HL-60/S4 (cell line): ENCODE results near the gene TNRC6A.
"Not testable (repeated sequence)": the region's sequence is repeated elsewhere in the genome, so short reads cannot be mapped to it uniquely, and the experiment has no call there.

ENCODE experiments used
- in situ Hi-C: fragments of 300-500 bp; cut with MboI; formaldehyde crosslinking; loops from 2 replicates; pipeline ENCODE4 v1.14.3; 2022; ENCODE audit warnings: low sequenced_read_pairs

TNRC6A gene

DNA sequence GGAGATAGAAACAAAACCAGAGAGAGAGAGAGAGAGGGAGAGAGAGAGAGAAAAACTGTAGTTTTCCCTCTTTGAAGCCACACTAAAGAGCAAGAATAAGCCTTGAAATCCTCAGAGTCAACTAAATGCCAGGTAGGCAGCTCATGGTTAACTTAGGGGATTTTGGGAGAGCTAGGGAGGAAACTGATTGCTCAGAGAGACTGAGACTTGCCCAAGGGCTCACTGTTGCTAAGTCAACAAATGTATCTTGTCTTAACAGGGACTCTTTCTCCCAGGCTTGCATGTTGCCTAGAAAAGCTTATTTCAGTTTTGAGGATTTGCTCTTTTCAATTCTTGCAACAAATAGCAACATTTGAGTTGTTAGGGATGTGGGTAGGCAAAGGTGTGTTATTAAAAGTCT, 111.8 kb downstream of the TNRC6A start:
- in situ Hi-C loops, result no loop called here

DNA sequence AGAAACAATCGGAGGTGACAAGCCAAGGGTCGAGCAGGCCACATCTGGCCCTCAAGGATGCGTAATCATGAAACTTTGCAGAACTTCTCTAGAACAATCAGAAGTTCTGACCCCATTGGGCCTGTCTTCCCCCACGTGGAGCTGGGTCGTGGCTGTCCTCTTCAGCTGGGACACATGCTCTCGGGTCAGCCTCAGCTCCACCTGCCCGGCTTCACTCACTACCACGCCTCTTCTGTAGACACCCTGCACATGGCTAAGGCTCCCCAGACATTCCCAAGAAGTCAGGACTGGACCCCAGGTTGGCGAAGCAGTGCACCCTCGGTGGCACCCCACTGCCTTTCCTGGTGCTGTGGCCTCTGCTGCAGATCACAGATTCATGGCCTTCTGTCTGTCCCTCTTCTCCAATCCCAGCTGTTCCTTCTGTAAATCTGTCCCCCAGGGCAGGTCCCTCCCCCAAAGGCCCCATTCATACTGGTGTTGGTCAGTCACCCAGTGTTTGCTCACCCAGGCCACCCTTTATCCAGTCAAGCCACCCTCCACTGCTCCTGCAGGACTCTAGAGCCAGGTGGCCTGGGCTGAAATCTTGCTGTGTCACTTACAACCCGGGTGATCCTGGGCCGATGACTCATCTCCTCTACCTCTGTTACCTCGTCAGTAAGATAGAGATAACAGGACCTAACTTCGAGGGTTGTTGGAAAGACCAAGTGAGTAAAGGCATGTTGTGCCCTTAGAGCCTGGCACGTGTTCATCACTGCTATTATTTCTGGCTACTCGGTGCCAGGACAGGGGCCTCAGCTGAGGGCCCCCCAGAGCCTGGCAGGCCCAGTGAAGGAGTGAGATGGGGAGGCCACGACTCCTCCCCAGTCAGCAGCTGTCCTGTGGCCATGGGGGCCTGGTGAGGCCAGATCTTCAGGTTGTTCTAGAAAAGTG, 114.9 kb downstream of the TNRC6A start:
- in situ Hi-C loops, result no loop called here

DNA sequence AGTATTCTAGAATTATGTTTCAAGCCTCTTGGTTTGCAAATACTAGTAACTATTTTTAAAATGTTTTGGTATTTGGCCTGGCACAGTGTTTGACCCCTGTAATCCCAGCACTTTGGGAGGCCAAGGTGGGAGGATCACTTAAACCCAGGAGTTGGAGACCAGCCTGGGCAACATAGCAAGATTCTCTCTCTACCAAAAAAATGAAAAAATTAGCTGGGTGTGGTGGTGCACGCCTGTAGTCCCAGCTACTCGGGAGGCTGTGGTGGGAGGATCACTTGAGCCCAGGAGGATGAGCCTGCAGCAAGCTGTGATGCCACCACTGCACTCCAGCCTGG, 115.5 kb downstream of the TNRC6A start:
- in situ Hi-C loops, result not testable (repeated sequence)

DNA sequence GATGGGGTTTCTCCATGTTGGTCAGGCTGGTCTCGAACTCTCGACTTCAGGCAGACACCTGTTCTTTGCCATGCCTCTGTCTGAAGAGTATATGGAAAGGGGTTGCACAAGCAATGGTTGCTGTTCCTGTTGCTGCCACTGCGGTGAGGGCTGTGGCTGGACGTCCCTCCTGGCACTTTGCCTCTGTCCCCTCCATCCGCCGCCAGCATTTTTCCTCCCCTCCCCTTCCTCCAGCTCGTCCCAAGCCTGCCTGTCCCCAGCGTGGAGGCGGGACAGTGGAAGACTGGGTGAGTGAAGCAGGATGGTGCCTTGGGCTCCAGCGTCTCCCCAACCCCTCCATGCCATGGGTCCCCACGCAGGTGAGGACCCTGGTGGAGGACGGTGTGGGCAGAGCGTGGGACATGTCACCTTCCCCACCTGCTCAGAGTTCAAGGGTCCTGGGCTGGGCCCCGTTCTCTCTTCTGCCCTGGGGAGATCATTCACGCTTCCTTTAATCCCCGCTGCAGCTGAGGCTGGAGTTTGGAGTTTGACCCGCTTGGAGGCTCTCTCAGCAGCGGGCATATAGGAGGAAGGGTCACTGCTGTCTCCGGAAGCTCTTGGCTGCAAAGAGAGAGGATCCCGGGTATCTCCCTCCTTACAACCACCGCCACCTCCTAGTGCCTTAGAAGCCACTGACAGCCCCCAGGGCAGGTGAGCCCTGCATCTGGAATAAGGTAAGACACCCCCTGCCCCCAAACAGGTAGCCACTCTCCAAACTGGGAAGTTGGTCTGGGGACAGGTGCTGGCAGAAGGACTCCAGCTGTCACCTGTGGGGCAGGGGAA, 116.5 kb downstream of the TNRC6A start, which contains the start of gene SLC5A11:
Gene SLC5A11 (plus strand): TSS at position 238 of the 822 bp plus-strand sequence. CDS start 12,681 bp downstream, outside the sequence.
- in situ Hi-C loops, result no loop called here

DNA sequence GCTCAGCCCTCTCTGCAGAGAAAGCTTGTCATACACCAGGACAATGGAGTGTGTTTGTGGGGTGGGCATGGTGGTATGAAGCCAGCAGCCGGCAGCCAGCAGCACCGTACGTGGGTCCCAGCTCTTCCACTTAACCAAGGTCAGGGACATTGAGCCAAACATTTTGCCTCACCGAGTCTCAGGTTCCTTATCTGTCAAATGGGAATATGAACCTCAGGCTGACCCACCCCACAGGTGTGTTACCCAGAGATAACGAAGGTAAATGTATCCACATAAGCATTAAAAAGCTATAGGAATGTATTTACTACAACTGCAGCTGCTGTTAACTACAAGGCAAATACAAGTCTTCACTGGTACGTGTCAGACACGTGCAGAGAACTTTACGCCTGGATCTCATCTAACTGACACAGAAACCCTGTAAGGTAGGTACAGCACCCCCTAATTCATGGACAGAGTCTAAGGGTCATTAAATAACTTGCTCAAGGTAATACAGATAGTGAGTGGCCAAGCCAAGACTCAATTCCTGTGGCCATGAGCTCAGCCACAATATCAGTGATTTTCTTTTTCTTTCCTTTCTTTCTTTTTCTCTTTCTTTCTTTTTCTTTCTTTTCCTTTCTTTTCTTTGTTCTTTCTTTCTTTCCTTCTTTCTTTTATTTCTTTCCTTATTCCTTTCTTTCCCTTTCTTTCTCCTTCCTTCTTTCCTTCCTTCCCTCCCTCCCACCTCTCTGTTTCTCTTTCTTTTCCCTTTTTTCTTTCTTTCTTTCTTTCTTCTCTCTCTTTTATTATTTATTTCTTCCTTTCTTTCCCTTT, 117.3 kb downstream of the TNRC6A start:
- in situ Hi-C loops, result no loop called here

DNA sequence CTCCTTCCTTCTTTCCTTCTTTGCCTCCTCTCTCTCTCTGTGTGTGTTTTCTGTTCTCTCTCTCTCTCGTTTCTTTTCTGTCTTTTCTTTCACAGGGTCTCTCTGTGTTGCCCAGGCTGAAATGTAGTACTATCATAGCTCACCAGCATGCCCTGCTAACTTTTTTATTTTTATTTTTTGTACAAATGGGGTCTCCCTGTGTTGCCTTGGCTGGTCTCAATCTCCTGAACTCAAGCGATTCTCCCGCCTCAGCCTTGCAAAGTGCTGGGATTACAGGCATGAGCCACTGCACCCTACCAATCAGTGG, 117.9 kb downstream of the TNRC6A start:
- in situ Hi-C loops, result no loop called here

DNA sequence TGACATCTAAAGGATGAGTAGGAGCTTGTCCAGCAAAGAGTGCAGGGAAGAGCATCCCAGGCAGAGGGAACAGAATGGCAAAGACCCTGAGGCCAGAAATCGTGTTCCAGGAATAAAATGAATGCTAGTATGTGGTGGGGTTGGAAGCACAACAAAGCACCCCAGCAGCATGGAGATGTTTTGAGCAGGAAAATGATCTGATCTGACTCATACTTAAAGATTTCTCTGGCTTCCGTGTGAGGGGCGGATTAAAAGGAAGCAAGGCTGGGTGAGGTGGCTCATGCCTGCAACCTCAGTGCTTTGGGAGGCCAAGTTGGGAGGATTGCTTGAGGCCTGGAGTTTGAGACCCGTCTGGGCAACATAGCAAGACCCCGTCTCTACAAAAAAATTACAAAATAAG, 118.6 kb downstream of the TNRC6A start:
- in situ Hi-C loops, result no loop called here

DNA sequence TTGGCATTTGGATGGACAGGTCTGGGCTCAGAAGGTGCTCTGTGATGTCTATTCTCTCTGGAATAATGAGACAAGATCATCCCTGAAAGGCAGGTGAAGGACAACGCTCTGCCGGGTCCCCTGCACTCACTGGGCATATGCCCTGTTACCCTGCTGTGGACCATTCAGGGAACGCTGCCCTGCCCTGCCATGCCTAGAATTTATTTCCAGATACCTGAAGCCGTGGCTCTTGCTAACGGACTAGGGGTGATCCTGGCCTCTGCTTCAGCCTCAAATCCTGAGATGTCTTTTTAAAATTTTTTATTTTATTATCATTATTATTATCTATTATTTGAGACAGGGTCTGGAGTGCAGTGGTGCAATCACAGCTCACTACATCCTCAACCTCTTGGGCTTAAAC, 120.2 kb downstream of the TNRC6A start:
- in situ Hi-C loops, result no loop called here

DNA sequence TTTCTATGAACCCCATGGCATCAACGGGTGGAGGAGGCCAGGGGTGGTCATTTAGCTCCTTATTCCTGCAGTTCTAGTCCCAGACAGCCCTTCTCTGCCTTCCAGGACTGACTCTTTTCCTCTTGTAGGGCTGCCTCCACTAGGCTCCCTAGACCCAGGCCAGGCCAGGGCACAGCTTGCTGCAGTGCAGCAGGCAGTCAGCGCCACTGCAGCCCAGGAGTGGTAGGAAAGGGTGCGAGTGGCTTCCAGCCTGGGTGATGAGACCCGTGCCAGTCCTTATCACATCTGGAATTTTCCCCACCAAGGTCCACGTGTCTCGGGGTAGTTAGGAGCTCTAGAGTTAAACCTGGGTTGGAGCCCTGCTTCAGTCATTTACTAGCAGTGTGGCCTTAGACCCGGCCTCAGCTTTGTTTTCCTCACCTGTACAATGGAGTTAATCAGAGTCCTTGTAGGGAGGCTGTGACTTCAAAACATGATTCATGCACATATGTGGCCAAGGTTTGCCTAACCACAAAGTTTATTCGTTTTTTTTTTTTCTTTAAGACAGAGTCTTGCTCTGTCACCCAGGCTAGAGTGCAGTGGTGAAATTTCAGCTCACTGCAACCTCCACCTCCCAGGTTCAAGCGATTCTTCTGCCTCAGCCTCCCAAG, 121.0 kb downstream of the TNRC6A start:
- in situ Hi-C loops, result no loop called here

DNA sequence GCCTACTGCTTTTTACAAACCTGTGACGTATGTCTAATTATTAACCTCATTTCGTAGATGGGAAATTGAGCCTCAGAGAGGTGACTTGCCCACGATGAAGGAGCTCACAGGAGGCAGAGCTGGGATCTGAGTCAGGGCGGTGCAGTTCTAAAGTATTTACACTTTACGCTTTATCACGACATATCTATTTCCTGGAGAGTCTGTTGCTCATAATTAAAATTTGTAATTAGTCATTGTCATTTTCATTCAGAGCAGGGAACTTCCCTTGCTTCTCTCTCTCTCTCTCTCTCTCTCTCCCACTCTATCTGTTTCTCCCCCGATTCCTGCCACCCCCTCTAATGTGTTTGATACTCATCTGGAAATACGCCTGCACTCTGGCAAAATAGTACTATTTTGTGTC, 122.2 kb downstream of the TNRC6A start:
- in situ Hi-C loops, result no loop called here

DNA sequence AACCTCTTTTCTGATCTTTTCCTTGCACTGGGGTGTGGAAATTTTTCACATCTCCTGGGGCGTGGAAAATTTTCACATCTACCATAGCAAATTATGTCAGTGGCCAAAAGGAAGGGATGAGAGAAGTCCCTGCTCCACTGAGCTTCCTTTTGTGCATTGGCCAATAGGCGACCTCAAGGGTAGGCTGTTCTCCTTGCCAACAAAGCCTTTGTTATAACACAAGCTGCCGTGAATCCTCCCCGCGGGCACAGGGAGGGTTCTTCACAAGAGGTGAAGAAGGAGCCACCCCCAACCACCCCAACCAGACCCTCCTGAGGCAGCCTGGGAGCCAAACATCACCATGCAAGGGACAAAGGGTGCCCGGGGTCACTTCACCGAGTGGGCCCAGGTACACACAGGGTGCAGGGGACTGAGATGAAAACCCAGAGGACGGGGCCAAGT, 122.8 kb downstream of the TNRC6A start:
- in situ Hi-C loops, result no loop called here

DNA sequence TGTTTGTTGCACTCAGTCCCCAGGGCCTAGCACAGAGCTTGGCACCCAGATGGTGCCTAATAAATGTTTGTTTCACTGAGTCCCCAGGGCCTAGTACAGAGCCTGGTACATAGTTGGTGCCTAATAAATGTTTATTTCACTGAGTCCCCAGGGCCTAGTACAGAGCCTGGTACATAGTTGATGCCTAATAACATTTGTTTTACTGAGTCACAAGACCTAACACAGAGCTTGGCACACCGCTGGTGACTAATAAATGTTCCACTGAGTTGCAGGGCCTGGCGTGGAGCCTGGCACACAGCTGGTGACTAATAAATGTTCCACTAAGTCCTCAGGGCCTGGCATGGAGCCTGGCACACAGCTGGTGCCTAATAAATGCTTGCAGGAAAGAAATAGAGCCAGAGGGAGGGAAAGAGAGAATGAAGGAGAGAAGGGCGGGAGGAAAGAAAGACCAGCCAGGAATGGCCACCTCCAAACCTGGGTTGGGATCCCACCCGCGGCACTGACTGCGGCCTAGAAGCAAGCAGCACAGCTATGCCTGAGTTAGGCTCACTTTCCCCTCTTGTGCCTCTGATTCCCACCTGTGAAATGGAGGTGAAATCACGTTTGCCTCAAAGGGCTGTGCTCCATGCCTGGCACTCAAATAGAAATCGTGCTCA, 123.8 kb downstream of the TNRC6A start:
- in situ Hi-C loops, result no loop called here

DNA sequence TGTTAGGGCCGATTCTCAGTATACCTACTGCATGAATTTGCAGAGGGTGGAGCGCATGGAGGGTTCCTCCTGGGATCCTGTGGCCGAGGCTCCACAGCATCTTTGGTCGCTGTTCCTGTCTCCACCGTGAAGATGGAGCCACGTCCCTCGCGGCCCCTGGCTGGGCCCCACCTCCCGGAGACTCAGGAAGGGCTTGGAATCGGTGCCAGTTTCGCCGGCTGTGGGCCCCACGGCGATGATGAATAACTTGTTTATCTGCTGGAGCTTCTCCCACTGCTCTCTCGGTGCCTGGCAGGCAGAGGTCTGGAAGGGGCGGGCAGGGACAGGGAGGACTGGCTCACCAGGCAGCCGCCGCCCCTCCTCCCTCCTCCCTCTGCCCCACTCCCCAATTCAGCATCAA, 124.4 kb downstream of the TNRC6A start:
- in situ Hi-C loops, result no loop called here

DNA sequence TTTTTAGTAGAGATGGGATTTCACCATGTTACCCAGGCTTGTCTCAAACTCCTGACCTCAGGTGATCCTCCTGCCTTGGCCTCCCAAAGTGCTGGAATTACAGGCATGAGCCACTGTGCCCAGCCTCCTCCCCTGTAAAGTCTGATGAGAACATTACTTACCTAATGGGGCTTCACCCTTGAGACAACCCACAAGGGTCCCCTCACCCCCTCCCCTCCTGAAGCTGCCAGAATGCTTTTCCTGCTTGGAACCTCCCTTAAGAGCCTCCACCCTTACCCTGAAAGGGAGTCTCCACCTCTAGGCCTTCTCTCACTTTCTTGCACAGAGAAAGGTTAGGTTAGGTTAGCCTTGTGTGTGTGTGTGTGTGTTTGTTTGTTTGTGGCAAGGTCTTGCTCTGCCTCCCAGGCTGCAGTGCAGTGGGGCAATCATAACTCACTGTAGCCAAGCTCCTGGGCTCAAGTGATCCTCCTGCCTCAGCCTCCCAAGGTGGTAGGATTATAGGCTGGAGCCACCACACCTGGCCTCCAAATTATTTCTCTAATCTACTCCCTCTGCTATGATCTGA, 125.2 kb downstream of the TNRC6A start:
- in situ Hi-C loops, result no loop called here

DNA sequence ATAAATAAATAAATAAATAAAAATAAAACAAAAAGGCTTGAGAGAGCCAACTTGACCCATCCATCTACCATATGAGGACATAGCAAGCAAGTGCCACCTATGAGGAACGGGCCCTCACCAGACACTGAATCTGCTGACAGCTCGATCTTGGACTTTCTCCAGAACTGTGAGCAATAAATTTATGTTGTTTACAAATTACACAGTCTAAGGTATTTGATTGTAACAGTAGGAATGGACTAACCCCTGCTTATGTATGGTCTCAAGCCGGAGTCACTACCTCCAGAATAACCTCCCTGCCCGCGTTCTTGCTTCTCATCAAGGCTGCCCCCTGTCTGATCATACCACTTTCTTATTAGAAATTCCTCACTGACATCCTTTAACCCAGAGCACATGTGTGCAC, 126.2 kb downstream of the TNRC6A start:
- in situ Hi-C loops, result no loop called here

DNA sequence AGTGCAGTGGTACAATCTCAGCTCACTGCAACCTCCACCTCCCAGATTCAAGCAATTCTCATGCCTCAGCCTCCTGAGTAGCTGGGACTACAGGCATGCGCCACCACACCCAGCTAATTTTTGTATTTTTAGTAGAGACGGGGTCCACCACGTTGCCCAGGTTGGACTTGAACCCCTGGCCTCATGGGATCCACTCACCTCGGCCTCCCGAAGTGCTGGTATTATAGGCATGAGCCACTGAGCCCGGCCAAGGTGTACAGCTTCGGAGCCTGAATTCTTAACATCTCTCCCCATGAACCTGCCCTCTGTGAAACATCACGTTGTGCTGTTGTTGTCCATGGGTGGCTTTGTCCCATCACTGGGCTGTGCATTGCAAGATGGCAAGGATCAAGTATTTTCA, 127.4 kb downstream of the TNRC6A start:
- in situ Hi-C loops, result not testable (repeated sequence)

DNA sequence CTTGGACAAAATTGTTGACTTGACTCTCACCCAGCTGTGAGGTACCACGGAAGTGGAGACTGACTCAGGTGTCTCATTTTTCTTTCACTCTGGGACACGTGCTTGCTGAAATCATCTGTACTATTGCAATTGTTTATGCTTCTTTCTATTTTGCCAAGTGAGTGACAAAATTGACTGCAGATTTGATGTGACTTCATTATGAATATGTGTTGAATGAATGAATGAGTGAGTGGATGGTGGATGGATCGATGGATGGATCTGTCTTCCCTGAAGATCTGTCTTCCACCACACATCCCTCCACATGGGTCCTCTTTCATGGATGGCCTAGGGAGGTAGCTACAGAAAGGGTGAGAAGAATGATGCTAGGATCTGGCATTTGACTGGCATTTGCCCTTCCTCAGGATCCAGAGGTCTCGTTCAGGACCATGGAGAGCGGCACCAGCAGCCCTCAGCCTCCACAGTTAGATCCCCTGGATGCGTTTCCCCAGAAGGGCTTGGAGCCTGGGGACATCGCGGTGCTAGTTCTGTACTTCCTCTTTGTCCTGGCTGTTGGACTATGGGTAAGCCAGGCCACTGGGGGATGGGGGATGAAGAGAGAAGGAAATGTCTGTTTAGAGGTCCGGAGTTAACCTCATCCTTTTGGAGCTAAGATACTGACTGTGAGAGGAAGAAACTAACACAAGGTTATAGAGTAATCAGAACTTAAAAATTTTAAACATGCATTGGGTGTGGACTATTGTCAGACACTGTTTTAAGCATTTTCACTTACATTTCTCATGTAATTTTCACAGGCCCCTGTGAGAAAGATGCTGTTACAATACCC, 129.0 kb downstream of the TNRC6A start:
- in situ Hi-C loops, result no loop called here

DNA sequence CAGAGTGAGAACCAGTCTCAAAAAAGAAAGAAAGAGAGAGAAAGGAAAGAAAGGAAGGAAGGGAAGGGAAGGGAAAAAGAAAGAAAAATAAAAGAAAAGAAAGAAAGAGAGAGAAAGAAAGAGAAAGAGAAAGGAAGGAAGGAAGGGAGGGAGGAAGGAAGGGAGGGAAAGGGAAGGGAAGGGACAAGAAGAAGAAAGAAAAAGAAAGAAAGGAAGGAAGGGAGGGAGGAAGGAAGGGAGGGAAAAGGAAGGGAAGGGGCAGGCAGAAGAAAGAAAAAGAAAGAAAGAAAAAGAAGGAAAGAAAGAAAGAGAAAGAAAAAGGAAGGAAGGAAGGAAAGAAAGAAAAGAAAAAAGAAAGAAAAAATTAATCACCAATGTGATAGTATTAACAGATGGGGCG, 132.0 kb downstream of the TNRC6A start:
- in situ Hi-C loops, result no loop called here
